Middle frontal gyrus (tissue), 1 donor: ENCODE data around the gene FOCAD.

ENCODE experiments used
- DNase-seq: peaks from one replicate; pipeline ENCODE4 v3.0.0-alpha.2; 2015; ENCODE audit warnings: low spot score; ENCODE audit errors: extremely low spot score

FOCAD gene

DNA sequence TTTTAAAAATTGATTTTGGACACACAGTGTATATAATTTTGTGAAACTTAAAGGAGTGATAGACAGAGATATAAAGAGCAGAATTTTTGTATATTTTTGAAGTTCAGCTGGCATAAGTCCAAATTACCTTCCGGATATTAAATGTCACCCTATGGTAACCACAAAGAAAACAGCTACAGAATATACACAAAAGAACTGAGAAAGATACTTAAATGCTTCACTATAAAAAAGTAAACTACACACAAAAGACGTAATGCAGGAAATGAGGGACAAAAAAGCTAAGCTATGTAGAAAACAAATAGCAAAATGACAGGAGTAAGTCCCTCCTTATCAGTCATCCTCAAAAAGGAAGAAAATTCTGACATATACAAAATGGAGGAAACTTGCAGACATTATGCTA, 318.0 kb downstream of the FOCAD start:
- DNase-seq: no peak

DNA sequence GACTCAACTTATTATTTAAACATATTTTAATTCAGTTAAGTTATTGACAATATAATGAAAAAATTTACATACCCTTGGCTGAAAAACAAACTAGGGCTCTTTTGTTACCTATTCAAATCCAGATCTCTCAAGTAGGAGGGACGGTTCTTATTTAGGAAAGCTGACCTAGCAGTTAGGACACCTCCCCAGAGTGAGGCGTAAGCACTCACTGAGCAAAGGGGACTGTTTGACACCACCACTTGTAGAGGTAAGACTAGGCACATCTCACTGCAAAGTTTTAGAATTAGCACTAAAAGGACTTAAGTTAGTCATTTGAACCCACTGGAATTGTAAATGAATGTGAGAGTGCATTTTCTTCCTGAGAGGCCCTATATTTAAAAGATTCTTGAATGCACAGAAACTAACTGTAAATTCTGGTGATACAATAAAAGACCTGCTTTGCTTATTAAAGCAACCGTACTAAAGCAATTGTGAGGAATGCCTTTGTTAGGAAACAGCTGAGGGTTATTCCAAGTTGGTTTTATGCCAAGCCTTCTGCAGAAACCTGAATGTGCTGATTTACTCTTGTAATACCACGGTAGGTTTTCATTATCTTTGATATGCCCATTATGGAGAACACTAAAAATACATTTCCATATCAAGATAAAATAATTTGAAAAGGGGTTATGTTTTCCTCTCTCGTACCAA, 331.2 kb downstream of the FOCAD start:
- DNase-seq: no peak

DNA sequence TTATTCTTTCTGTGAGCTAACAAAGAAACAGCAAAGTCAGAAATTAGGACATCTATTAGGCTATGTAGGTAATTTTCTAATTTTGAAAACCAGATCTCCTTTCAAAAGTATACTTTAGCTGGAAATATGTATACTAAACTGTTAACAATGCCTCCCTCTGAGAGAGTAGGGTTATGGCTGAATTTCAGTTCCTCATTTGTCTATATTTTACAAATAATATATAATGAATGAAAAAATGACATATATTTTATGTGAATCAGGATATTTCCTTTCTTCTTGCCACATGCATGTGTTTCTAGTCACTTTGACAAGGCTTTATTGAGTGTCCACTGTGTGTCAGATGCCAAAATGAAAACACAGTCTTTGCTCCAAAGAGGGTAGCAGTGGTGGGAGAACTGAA, 331.9 kb downstream of the FOCAD start:
- no peak for DNase-seq

DNA sequence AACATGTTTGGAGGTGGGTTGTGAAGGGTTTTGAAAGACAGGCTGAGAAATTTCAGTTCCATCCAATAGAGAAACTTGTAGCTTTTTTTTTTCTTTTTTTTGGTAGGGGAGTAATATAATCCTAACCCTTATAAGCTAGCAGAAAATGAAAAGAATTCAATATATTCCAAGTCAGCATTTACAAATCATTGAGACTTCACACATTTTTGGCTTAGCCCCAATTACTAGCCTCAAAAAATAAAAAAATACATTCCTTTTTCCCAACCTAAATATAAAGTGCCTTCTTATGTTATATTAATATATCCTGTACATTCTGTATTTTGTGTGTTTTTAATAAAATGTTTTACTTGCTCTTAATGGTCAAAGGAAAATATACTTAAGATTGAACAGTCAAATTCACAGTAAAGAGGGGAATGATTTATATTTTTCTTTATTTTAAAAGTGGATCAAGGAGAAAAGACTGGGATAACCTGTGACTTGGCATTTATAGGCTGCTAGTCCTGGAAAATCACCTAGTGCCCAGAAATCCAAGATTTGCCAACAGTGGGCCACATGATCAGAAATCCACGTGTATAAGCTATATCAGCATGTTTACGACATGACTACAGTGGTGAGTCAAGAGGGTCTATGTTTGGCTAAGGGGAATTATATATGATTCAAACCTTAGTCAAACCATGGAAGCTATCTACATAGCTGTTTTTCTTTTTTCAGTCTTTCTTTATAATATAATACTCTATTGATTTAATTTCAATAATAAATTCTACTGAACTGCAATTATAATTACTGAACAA, 332.8 kb downstream of the FOCAD start:
- no peak for DNase-seq

DNA sequence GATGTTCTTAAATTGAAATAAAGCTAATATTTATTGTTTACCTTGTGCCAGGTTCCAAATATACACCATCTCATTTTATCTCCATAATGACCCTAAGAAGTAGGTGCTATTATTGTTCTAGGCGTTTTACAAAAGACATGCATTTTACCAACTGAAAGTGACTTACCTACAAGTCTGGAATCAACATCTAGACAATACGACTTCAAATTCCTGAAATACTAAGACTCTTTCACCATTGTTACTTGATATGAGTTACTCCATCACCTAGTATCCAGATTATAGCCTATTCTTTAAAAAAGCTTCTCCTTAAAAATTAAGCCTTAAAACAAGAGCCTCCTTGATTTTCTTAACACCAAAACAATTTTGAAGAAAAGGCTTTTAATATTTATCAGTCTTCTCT, 334.1 kb downstream of the FOCAD start:
- no peak for DNase-seq

DNA sequence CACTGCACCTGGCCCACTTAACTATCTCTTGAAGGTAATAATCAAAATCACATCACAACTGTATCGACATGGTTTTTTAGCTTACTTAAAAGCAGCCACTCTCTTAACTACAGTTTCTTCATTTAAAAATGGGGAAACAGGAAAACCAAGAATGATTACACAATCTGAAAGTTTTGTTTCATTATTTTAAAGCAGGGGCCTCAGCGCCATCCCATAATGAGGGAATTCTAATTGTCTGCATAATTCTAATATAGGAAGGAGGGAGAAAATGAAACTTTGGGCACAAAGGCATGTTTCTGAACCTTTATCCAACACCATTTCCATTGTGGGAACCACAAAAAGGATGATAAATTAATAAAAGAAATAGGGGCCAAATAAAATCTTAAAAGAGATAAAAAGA, 339.8 kb downstream of the FOCAD start:
- DNase-seq: no peak

DNA sequence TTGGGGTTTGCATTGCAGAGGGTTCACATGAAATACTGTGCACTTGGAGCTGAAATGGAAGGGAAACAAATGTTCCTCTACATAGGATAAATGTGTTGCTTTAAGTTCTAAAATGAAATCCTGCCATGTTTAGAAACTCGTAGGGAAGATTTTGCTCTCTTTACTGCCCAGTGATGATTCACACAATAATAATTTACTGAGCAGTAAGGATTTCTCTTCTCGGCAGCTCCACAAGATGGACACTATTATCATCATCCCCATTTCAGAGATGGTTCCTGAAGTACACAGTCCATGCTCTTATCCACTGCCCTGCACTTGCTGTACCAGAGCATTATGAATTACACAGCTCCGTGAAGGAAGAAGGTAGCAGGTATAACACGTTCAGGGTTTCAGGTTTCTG, 343.2 kb downstream of the FOCAD start:
- DNase-seq: no peak

DNA sequence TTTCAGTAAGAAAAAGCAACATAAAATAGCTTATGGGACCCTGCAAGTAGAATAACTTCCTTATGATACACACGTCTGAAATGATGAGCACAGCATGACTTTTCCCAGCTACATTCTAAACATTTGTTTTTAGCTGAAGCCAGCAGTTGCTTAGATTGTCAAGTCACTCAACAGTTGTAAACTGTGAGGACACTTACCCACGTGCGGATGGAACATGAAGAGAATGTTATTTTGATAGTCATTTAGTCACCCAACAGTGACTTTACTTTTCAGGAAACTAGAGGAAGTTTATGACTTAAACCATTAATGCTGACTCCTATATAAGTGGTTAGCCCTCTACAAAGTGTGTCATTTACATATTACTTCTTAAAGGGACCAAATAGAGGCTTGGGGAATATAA, 344.4 kb downstream of the FOCAD start:
- DNase-seq: no peak

DNA sequence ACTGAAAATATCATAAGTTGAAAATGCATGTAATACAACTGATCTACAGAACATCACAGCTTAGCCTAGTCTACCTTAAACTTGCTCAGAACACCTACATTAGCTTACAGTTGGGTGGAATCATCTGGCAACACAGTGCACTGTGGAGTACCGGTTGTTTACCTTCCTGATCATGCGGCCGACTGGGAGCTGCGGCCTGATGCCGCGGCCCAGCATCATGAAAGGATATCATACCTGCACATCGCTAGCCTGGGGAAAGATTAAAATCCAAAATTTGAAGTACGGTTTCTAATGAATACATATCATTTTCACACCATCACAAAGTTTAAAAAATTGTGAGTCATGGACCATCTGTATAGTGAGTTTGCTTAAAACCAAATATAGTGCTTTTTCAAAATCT, 345.6 kb downstream of the FOCAD start:
- no peak for DNase-seq

DNA sequence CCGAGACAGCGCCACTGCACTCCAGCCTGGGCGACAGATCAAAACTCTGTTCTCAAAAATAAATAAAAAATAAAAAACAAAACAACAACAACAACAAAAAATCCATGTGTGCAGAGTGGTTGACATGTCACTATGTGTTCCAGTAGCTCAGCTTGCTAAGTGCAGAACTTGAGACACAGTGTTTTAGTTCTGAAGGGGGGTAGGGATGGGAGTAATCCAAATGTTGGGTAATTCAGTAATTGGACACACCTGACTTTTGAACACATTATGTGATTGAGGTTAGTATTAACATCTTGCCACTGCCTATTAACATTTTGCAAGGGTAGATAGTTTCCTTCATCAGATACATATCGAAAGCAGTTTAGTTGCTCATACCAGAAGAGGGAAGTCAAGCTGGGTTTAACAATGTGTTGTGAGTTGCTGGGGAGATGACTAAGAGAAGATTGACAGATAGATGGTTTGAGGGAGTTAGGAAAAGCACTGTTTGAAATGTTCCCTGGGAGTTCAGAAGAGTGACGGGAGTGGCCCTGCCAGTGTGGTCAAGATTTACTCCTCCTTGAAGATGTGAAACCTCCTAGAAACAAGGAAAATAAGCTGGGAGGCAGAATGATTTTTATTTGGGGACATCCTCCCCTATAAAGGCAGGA, 346.5 kb downstream of the FOCAD start:
- no peak for DNase-seq

DNA sequence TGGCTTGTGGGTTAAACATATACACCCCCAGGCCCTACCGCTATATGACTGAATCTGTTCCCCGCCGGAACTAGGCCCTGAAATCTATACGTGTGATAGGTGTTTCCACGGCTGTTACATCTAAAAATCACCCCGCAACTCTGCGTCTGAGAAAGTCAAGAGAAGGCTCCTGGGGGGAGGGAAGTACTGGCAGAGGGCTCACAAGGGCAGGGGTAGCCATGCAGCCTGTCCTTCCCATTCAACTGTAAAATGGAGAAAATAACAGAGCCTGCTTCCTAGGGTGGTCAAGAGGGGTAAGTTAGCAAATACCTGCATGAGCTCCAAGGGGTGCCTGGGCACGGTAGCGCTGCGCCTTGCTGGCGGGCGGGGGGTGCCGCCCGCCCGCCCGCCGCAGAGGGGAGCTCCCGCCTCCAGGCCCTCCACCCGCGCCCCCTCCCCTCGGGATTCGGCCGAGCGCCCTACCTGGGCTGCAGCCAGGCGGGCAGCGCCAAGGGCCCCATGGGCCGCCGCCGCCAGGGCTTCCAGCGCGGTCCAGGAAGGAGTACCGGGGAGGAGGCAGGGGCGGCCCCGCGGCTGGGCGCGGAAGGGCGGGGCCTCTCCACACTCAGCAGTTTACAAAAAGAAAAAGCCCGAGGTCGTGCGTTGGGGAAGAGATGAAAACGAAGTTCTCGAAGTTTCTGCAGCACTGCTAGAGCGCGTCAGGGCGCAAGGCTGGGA, 347.2 kb downstream of the FOCAD start, which contains the start of gene HACD4:
Gene HACD4 (minus strand): TSS at position 550 of the 717 bp plus-strand sequence. CDS start 50 bp downstream, at position 500.
- no peak for DNase-seq

DNA sequence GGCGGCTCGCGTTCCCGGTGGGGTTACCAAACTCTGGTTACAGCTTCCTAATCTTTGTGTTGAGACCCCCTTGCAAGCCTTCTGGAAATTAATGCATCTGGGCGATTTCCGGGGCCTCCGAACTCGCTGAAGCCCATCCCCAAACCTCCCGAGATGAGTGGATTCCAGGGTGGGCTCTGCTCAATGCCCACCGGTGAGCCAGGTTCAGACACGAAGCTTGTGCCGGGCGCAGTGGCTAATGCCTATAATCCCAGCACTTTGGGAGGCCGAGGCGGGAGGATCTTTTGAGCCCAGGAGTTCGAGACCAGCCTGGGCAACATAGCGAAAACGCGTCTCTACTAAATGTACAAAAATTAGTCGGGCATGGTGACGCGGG, 347.7 kb downstream of the FOCAD start:
- no peak for DNase-seq

DNA sequence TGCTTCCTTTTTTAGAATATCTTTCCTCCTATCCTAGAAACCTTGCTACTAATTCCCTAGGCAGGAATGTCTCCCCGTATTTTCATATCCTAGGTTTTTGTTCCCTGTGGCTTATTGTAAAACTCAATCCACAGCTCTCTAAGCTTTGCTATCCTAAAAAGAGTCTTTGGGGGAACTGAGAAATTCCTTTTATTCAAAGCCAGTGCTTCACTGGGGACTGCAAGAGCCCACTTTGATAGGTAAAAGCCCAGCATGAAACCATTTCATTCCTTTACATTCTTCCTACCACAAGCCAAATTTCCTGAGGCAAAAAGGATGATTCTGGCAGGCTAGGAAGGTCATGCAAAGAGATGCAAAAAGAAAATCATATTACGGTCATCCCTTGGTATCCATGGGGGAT, 353.2 kb downstream of the FOCAD start:
- no peak for DNase-seq

DNA sequence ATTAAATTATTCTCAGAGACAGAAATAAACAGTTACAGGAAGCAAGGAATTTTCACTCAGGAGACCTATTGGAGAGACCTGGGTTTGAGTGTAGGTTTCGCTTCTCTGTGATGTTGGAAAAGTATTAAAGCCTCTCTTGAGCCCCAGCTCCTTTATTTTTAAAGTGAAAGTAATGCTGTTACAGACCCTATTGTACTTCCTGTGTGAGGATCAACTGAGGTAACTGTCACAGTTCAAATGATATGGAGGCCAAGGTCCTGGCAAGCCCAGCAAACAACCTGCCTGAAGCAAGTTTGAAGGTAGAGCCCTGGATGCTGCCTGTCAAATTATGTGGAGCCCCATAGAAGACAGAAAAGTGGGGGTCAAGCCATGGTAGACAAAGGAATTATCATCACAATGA, 355.2 kb downstream of the FOCAD start:
- DNase-seq: no peak

DNA sequence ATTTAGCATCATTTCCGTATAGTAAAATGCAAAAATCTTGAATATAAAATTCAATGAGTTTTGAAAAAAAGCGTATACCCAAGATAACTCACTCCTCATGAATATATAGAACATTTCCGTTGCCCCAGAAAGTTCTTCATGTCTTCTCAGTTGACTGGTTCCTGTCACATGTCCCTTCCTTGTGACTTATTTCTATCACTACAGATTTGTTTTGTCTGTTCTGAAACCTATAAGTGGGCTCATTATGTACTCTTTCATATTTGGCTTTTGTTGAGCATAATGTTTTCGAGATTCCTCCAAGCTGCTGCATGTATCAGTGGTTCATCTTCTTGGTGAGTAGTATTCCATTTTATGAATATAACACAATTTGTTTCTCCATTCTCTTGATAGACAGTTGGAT, 358.4 kb downstream of the FOCAD start:
- DNase-seq: no peak

DNA sequence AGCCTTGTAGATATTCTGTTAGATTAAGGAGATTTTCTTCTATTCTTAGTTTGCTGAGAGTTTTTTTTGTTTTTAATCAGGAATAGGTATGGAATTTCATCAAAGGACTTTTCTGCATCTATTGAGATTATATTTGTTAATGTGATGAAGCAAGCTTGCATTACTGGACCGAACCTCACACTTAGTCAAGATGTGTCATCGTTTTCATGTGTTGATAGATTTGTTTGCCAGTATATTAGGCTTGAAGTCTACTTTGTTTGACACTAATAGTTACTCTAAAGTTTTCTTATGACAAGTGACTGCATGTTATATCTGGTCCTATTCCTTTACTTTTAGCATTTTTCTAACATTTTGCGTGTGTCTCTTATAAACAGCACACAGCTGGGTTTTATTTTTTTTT, 359.8 kb downstream of the FOCAD start:
- no peak for DNase-seq
